ENCODE results near the gene LPIN1. TPM values are rescaled to one million over a fixed set of nuclear protein-coding genes. Genes with fewer than 3 reads are reported as not detected.

LPIN1 gene
- total and polyA plus RNA-seq, 2 of the 13 experiments (the other 11 are each of a cell fraction or from before 2014, with no cell fraction given), result 9.7 to 19.4 TPM

GRCh38 chr2:11710210-11710609 is 36.2 kb upstream of the LPIN1 start:
- CTCF ChIA-PET (ENCODE audit: low intra/inter-chr PET ratio, low total read pairs), result no interaction called here
- Histone ChIP-seq H3K27ac (ENCODE audit: extremely low read length, insufficient read depth, low read length) (no peak overlapping the region), H3K9ac (ENCODE audit: insufficient read depth, low read depth, low read length) (no peak overlapping the region), H3K36me3 (replicated peaks in 1 of 2; ENCODE audit: control insufficient read depth in 1 of 2, insufficient read depth in 2 of 2, low read length in 2 of 2) (no peaks in the 10 kb centered on the region), H3K4me1 (ENCODE audit: insufficient read depth, low read length) (peaks cover 2% of the 10 kb centered on the region; the same call in 1 of the 2 replicates), H3K4me3 (replicated peaks in 1 of 3; ENCODE audit: insufficient read depth in 1 of 3, low read depth in 2 of 3, low read length in 3 of 3) (no peak overlapping the region), H2AFZ (ENCODE audit: low read length) (no peak overlapping the region), H4K20me1 (ENCODE audit: insufficient read depth, low read length) (no peaks in the 10 kb centered on the region), H3K9me3 (ENCODE audit: low read length) (no peaks in the 10 kb centered on the region), H3K4me2 (ENCODE audit: low read depth, low read length) (no peak overlapping the region), H3K27me3 (ENCODE audit: control insufficient read depth in 1 of 2, insufficient read depth in 2 of 2, low read length in 2 of 2) (peaks cover 5 to 25% of the 10 kb centered on the region in 2 experiments; a peak in 3 of 5 replicates), H3K79me2 (ENCODE audit: insufficient read depth, low read length) (no peaks in the 10 kb centered on the region)
- FAIRE-seq, result no peak
- no peak for DNase-seq (ENCODE audit: low spot score)
- WGBS (ENCODE audit: low lambda C conversion rate), result 22% methylated on average over 3 of the region's 3 CpGs
- in situ Hi-C loops (cut with HindIII; ENCODE audit: extremely low pct_ligation_motif_present, low pct_unique_long_range_greater_than_20kb), result no loop called here
- intact Hi-C loops (cut with micrococcal nuclease; ENCODE audit: unreplicated experiment), result no loop called here
- POLR2A ChIA-PET, result no interaction called here
- TF ChIP-seq REPIN1 (CRISPR knock-in tag; IDR thresholded peaks at IDR 0.05; ENCODE audit: borderline replicate concordance, low read depth) (no peak), TRIM24 (CRISPR knock-in tag; IDR thresholded peaks at IDR 0.05) (no peak), FOSL2 (CRISPR knock-in tag; IDR thresholded peaks at IDR 0.05) (0 out of 2 replicates have a peak, but pooled peaks have one; percentile 34), BRD4 (CRISPR knock-in tag; IDR thresholded peaks at IDR 0.05) (no peak), YEATS4 (CRISPR knock-in tag; IDR thresholded peaks at IDR 0.05; ENCODE audit: borderline replicate concordance) (no peak), KDM6A (CRISPR knock-in tag; IDR thresholded peaks at IDR 0.05; ENCODE audit: low read depth) (no peak), KAT7 (CRISPR knock-in tag; IDR thresholded peaks at IDR 0.05; ENCODE audit: borderline replicate concordance) (no peak), TMF1 (CRISPR knock-in tag; IDR thresholded peaks at IDR 0.05; ENCODE audit: low read depth) (no peak)
- TF ChIP-seq, protein P1, sequence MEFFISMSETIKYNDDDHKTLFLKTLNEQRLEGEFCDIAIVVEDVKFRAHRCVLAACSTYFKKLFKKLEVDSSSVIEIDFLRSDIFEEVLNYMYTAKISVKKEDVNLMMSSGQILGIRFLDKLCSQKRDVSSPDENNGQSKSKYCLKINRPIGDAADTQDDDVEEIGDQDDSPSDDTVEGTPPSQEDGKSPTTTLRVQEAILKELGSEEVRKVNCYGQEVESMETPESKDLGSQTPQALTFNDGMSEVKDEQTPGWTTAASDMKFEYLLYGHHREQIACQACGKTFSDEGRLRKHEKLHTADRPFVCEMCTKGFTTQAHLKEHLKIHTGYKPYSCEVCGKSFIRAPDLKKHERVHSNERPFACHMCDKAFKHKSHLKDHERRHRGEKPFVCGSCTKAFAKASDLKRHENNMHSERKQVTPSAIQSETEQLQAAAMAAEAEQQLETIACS (CRISPR knock-in tag; IDR thresholded peaks at IDR 0.05), result no peak
- ATAC-seq, result no peak; the same call in 2 of the 3 replicates
- no TSS peak for BruUV-seq (replicated peaks)
